Activated naive CD8-positive, alpha-beta T cell treated with anti-CD3 and anti-CD28 coated beads, Interleukin-2, amount 10 ng/mL, durations not matched to agents 7 days and 5 days (primary cell): ENCODE results near the gene DKK2. TPM values are rescaled to one million over a fixed set of nuclear protein-coding genes. Genes with fewer than 3 reads are reported as not detected.
"Not testable (repeated sequence)": the region's sequence is repeated elsewhere in the genome, so short reads cannot be mapped to it uniquely, and the experiment has no call there.

ENCODE experiments used
- ATAC-seq: fragments of 150-1000 bp; cut with Tn5 transposase; one replicate; pipeline ENCODE4 v1.10.0; 2021; ENCODE audit warnings: low read depth, moderate library complexity
- POLR2A ChIA-PET: fragments of 350-600 bp; sonication (Branson Sonifier 250); formaldehyde crosslinking; loops from one replicate; lab custom pipeline; 2021; ENCODE audit warnings: antibody characterized with exemption; lab: Charles Lee
- DNase-seq: peaks from one replicate; pipeline ENCODE4 v3.0.0; 2021
- H3K27ac Mint-ChIP-seq: one replicate; pipeline ENCODE4 v1.8.0; 2022; ENCODE audit warnings: mild to moderate bottlenecking, mixed read lengths
- H3K27me3 Mint-ChIP-seq: one replicate; pipeline ENCODE4 v1.8.0; 2022; ENCODE audit warnings: mild to moderate bottlenecking, moderate library complexity, mixed read lengths
- H3K36me3 Mint-ChIP-seq: one replicate; pipeline ENCODE4 v1.8.0; 2021; ENCODE audit warnings: mild to moderate bottlenecking, mixed read lengths
- H3K4me1 Mint-ChIP-seq: one replicate; pipeline ENCODE4 v1.8.0; 2021; ENCODE audit warnings: mixed read lengths
- H3K4me3 Mint-ChIP-seq: one replicate; pipeline ENCODE4 v1.8.0; 2022; ENCODE audit warnings: mild to moderate bottlenecking, moderate library complexity, mixed read lengths
- H3K9me3 Mint-ChIP-seq: one replicate; pipeline ENCODE4 v1.8.0; 2021; ENCODE audit warnings: mixed read lengths
- total RNA-seq, 2 experiments: library from RNA; stranded (reverse); gene quantifications; one replicate each; pipeline ENCODE4 v1.2.3, GENCODE V29; 2021

DKK2 gene
- total RNA-seq, 2 experiments from 2014 or later, result not detected

DNA sequence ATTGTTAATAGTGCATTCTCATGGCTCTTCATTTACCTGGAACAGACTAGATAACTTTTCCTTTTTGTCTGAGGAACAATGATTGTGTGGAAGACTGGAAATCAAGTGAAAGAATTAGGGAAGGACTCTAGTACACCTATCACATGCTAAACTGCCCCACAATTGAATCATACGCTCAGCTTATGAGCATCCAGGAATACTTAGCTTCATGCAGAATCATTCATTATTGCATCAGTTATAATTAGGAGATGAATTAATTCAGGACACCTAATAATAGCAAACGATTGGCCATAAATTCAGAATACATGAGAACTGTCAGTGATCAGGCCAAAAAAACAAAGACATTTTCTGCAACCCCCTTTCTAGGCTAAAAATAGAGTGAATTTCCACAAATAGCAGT, 106.9 kb downstream of the DKK2 start:
- no peaks in the 10 kb centered on the region for H3K27me3 Mint-ChIP-seq
- H3K36me3 Mint-ChIP-seq, result no peaks in the 10 kb centered on the region
- H3K4me1 Mint-ChIP-seq, result no peaks in the 10 kb centered on the region
- ATAC-seq (no peak), DNase-seq (no peak)
- no peaks in the 10 kb centered on the region for H3K9me3 Mint-ChIP-seq
- POLR2A ChIA-PET, result no interaction called here
- no peak overlapping the region for H3K4me3 Mint-ChIP-seq
- H3K27ac Mint-ChIP-seq, result no peak overlapping the region

DNA sequence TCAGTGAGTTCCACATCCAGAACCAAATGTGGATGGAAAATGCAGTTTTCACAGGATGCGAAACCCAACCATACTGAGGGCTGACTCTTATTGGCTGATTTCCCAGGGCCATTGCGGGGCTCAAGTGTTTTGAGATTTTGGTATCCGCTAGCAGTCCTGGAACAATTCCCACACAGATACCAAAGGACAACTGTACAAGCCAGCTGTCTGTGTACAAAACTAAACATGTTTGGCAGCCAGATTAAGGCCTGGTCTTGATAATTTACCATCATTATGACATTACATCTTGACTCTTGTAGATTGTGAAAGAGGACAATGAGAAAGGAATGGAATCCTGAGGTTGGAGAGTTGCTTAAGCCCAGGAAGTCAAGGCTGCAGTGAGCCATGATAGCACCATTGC, 121.9 kb downstream of the DKK2 start:
- H3K4me1 Mint-ChIP-seq, result no peaks in the 10 kb centered on the region
- no peaks in the 10 kb centered on the region for H3K27me3 Mint-ChIP-seq
- DNase-seq (no peak), ATAC-seq (no peak)
- no peak overlapping the region for H3K4me3 Mint-ChIP-seq
- H3K9me3 Mint-ChIP-seq, result no peaks in the 10 kb centered on the region
- no peak overlapping the region for H3K27ac Mint-ChIP-seq
- POLR2A ChIA-PET, result no interaction called here
- H3K36me3 Mint-ChIP-seq, result no peaks in the 10 kb centered on the region

DNA sequence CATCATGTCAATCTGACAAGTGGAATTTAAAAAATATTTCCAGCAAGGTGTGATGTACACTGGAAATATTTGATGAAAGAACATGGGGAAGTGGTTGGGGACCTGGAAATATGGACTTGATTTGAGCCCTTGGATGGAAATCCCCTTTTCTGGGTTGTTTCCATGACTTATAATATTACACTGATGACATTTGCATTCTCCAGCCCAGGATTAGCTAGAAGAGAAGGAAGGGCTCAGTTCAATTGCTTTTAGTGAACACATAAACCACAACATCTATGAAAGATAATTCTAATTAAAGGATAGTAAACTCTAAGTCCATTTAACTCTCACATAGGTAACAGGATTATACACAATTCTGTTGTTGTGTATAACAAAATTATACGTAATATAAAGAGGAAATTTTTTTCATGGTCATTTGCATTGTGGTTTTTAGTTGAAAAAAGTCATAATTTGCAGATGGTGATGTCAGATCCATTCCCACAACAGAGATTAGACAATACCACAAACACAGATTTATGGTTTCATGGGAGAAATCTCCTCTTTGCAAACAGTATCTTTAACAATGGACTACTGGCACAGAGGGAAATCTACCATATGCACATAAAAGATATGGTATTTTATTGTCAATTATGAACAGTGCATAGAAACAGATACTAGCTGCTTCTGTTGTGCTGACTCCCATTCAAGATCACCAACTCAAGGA, 126.5 kb downstream of the DKK2 start:
- no peaks in the 10 kb centered on the region for H3K4me1 Mint-ChIP-seq
- no peaks in the 10 kb centered on the region for H3K9me3 Mint-ChIP-seq
- POLR2A ChIA-PET, result no interaction called here
- no peak overlapping the region for H3K4me3 Mint-ChIP-seq
- ATAC-seq, result no peak
- H3K36me3 Mint-ChIP-seq, result no peaks in the 10 kb centered on the region
- H3K27ac Mint-ChIP-seq, result no peak overlapping the region
- no peaks in the 10 kb centered on the region for H3K27me3 Mint-ChIP-seq
- no peak for DNase-seq

DNA sequence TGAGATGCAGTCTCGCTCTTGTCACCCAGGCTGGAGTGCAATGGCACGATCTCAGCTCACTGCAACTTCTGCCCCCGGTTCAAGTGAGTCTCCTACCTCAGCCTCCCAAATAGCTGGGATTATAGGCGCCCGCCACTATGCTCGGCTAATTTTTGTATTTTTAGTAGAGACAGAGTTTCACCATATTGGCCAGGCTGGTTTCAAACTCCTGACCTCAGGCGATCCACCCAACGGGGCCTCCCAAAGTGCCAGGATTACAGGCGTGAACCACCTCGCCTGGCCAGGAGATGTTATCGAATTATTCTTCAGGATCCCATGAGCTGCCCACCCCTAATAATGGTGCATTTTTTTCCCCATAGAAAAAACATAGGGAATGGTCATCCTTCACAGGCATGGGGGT, 128.1 kb downstream of the DKK2 start:
- H3K27ac Mint-ChIP-seq, POLR2A ChIA-PET, DNase-seq, H3K36me3 Mint-ChIP-seq, H3K27me3 Mint-ChIP-seq, H3K4me1 Mint-ChIP-seq, H3K9me3 Mint-ChIP-seq, H3K4me3 Mint-ChIP-seq, ATAC-seq: not testable (repeated sequence)

DNA sequence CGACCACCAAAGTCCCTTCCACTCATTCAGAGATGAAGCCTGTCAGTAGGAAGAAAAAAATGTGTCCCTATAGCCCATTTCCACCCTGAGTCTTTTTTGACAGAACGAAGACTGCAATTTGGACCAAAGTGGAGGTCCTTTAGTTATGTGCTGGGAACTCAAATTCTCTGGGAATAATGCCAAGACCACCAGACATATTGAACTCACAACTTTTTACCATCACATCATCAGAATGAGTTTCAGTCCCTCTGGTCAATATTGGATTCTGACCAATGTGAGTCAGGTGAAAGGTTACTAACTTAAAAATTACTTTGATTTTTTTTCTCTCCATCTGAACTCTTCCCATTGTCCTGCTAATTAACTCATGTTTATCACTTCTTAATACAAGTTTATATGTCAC, 128.9 kb downstream of the DKK2 start:
- ATAC-seq, result no peak
- no peak overlapping the region for H3K4me3 Mint-ChIP-seq
- H3K27ac Mint-ChIP-seq, result no peak overlapping the region
- no peak for DNase-seq
- POLR2A ChIA-PET, result no interaction called here
- no peaks in the 10 kb centered on the region for H3K27me3 Mint-ChIP-seq
- no peaks in the 10 kb centered on the region for H3K9me3 Mint-ChIP-seq
- H3K4me1 Mint-ChIP-seq, result no peaks in the 10 kb centered on the region
- H3K36me3 Mint-ChIP-seq, result no peaks in the 10 kb centered on the region

DNA sequence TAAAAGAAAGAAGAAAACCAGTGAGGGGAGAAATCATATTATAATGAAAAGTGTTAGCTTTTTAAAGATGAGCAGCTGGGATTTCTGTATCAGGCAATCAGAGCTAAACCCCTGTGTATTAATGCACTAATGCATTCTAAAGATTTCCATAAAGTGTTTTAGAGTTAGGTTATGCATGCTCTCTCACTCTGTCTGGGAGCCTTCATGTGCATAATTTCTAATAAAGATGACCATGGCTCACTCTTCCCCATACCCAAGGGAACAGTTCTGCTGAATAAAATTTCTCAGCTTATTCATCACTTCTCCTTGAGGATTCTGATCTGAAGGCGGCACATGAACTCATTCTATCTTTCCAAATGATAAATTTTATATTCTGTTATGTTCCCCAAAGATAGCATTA, 129.4 kb downstream of the DKK2 start:
- H3K27me3 Mint-ChIP-seq, result no peaks in the 10 kb centered on the region
- POLR2A ChIA-PET, result no interaction called here
- no peaks in the 10 kb centered on the region for H3K9me3 Mint-ChIP-seq
- no peaks in the 10 kb centered on the region for H3K4me1 Mint-ChIP-seq
- no peaks in the 10 kb centered on the region for H3K36me3 Mint-ChIP-seq
- DNase-seq (no peak), ATAC-seq (no peak)
- no peak overlapping the region for H3K27ac Mint-ChIP-seq
- no peak overlapping the region for H3K4me3 Mint-ChIP-seq

DNA sequence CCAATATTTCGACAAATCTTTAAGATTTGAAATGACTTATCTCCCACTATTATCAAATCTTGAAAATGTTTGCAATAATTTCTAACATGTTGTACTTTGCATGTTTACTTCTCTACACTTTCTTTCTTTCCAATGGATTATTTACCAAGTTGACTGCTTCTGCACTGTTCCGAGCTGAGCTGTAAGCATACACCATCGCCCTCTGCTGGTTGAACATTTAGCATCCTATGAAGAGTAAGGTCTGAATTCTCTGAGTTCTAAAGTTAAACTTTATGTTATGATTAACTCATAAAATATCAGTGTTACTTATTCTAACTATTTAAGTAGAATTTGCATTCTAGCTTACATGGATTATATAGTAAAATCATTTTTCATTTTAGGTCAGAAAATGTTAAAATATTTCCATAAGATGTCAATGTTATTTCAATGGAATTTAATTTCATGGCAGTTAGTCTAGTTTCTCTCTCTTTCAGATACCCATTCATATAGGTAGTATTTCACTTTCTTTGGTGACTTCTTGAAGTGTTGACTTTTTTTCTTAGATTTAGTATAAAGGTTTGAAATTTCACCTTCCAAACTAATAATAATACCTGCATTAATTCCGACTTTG, 137.4 kb downstream of the DKK2 start:
- Mint-ChIP-seq H3K9me3 (peaks cover 1% of the 10 kb centered on the region), H3K27me3 (no peaks in the 10 kb centered on the region), H3K4me1 (no peaks in the 10 kb centered on the region), H3K4me3 (no peak overlapping the region), H3K27ac (no peak overlapping the region), H3K36me3 (no peaks in the 10 kb centered on the region)
- POLR2A ChIA-PET, result no interaction called here
- DNase-seq (no peak), ATAC-seq (no peak)

DNA sequence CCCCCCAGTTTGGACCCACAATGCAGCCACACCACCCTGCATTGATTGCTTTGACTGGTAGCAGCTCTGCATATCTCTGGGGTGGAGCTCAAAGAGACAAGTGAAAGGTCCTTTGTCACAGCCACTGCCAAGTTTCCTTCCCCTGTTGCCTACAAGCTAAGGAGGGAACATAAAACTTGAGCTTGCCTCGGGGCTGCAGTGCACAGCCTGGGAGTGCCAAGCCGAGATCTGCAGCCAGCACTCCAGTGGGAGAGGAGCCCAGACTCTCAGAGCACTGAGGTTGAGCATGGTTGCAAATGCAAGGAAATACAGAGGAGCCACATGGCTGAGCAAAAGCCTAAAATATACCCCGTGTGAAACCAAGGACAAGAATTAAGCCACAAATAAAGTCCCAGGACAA, 142.2 kb downstream of the DKK2 start:
- Mint-ChIP-seq H3K4me3 (no peak overlapping the region), H3K4me1 (no peaks in the 10 kb centered on the region), H3K36me3 (no peaks in the 10 kb centered on the region), H3K27me3 (no peaks in the 10 kb centered on the region), H3K9me3 (peaks cover 2% of the 10 kb centered on the region), H3K27ac (no peak overlapping the region)
- POLR2A ChIA-PET, result no interaction called here
- no peak for DNase-seq
- no peak for ATAC-seq

DNA sequence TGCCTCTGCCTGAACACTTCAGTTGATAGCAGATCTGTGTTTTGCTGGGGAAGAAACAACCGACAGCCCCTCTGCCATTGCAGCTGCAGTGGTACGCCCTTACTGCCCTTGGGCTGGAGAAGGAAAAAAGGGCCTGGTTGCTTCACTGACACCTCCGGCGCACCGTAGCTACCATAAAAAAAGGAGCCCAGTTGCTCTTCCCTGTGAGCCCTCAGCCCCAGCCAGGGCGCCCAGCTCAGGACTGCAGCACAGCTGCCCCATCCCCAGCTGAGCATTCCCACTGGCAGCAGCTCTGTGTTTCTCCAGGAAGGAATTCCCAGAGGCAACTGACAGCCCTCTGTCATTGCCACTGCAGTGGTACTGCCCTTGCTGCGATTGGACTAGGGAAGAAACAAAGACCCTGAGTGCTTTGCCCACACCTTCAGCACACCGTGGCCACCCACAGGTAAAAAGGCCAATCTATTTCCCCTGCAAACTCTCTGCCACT, 142.7 kb downstream of the DKK2 start:
- ATAC-seq, result no peak
- Mint-ChIP-seq H3K4me3 (no peak overlapping the region), H3K9me3 (peaks cover 2% of the 10 kb centered on the region), H3K27ac (no peak overlapping the region), H3K36me3 (no peaks in the 10 kb centered on the region), H3K27me3 (no peaks in the 10 kb centered on the region), H3K4me1 (no peaks in the 10 kb centered on the region)
- POLR2A ChIA-PET, result no interaction called here
- no peak for DNase-seq

DNA sequence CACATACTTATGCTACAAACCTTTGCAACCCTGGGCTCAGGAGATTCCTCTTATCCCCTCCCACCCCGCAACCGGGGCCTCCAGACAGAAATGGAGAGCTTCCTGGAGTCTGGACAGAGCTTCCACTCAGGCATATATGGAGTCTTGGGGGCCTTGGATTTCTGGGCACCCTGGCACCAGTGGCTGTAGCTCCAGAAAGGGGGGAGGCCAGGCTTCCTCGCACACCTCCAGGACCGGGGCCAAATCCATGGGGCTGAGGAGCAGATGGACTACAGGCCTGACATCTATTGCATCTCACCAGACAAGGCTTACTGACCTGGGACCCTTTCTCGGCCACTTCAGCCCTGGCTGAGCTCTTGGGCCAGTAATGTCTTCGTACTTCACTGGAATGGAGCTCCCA, 143.3 kb downstream of the DKK2 start:
- H3K36me3 Mint-ChIP-seq, result no peaks in the 10 kb centered on the region
- POLR2A ChIA-PET, result no interaction called here
- DNase-seq (no peak), ATAC-seq (no peak)
- peaks cover 1% of the 10 kb centered on the region for H3K9me3 Mint-ChIP-seq
- no peak overlapping the region for H3K27ac Mint-ChIP-seq
- no peak overlapping the region for H3K4me3 Mint-ChIP-seq
- H3K27me3 Mint-ChIP-seq, result no peaks in the 10 kb centered on the region
- no peaks in the 10 kb centered on the region for H3K4me1 Mint-ChIP-seq

DNA sequence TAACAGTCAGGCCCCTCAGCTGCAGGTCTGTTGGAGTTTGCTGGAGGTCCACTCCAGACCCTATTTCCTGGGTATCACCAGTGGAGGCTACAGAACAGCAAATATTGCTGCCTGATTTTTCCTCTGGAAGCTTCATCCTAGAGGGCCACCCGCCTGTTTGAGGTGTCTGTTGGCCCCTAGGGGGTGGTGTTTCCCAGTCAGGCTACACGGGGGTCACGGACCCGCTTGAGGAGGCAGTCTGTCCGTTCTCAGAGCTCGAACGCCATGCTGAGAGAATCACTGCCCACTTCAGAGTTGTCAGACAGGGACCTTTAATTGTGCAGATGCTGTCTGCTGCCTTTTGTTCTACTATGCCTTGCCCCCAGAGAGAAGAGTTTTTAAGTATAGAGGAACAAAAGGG, 160.8 kb downstream of the DKK2 start:
- ATAC-seq, result no peak
- no peaks in the 10 kb centered on the region for H3K36me3 Mint-ChIP-seq
- H3K27ac Mint-ChIP-seq, result no peak overlapping the region
- POLR2A ChIA-PET, result no interaction called here
- H3K4me3 Mint-ChIP-seq, result no peak overlapping the region
- H3K9me3 Mint-ChIP-seq, result peaks cover 2% of the 10 kb centered on the region
- no peaks in the 10 kb centered on the region for H3K4me1 Mint-ChIP-seq
- DNase-seq, result no peak
- H3K27me3 Mint-ChIP-seq, result no peaks in the 10 kb centered on the region
